Stomach (tissue), 9 donors: ENCODE measurements around the gene SPPL2C. TPM values are rescaled to one million over a fixed set of nuclear protein-coding genes. Genes with fewer than 3 reads are reported as not detected.

Experiments used
- DNase-seq, 2 donors: peaks; one replicate each; pipeline versions ENCODE4 v3.0.0 to v3.0.0-alpha.2; 2013 to 2019
- H3K27ac ChIP-seq, 5 donors: fragments of 200-600 bp in 4 of 5; sonication (generic) in 4 of 5; one replicate each; pipeline ENCODE4 v1.5.1; 2013 to 2019; ENCODE audit warnings: mild to moderate bottlenecking in 1 of 5, moderate library complexity in 1 of 5
- H3K27me3 ChIP-seq, 3 donors: fragments of 200-600 bp; sonication (generic); one replicate each; pipeline ENCODE4 v1.5.1; 2017 to 2019; ENCODE audit warnings: mixed run types in 1 of 3
- H3K36me3 ChIP-seq, 4 donors: fragments of 200-600 bp; sonication (generic); 1 replicate in 3 of 4; 2 replicates in 1 of 4; pipeline ENCODE4 v1.5.1; 2016 to 2019
- H3K4me1 ChIP-seq, 4 donors: fragments of 200-600 bp; sonication (generic); one replicate each; pipeline ENCODE4 v1.5.1; 2016 to 2019
- H3K4me3 ChIP-seq, 4 donors: fragments of 200-600 bp; sonication (generic) in 3 of 4; one replicate each; pipeline ENCODE4 v1.5.1; 2016 to 2019; ENCODE audit warnings: mild to moderate bottlenecking in 1 of 4
- H3K9me3 ChIP-seq, 4 donors: fragments of 200-600 bp; sonication (generic); one replicate each; pipeline ENCODE4 v1.5.1; 2016 to 2019
- EP300 ChIP-seq: sonication (generic); formaldehyde crosslinking; IDR thresholded peaks from one replicate; pipeline ENCODE4 v1.6.1; 2017; ENCODE audit warnings: antibody characterized with exemption
- POLR2A ChIP-seq, 4 donors: fragments of 450-650 bp; IDR thresholded peaks; one replicate each; pipeline ENCODE4 v1.6.1; 2016; ENCODE audit warnings: antibody characterized with exemption in 4 of 4, control low read depth in 2 of 4, mild to moderate bottlenecking in 1 of 4, moderate library complexity in 1 of 4
- POLR2AphosphoS5 ChIP-seq, 3 donors: sonication (generic); formaldehyde crosslinking; IDR thresholded peaks; one replicate each; pipeline ENCODE4 v1.6.1; 2016; ENCODE audit warnings: antibody characterized with exemption in 3 of 3
- WGBS, 5 donors: extraction: QIAGEN DNeasy Blood & Tissue Kit in 3 of 5; methylation state at CpG; one replicate each; pipeline versions ENCODE4 v1.1.5 to v1.1.7; 2013 to 2018; 5-methylcytosine and 5-hydroxymethylcytosine counted together
- intact Hi-C: fragments of 100-400 bp; cut with DNase I; formaldehyde crosslinking; loops from one replicate; pipeline ENCODE4 v1.15.1; 2023; ENCODE audit warnings: low total_unique reads
- polyA plus RNA-seq, 3 donors: library from polyadenylated mRNA; stranded (reverse); fragments of 200-250 nt; gene quantifications; one replicate each; pipeline ENCODE4 v1.2.3, GENCODE V29; 2013
- total RNA-seq, 5 donors: library from RNA; depleted of rRNA; stranded (reverse); fragments of >200 nt; gene quantifications; one replicate each; pipeline versions ENCODE4 v1.1.0 to v1.2.3, GENCODE V29; 2014 to 2016
- TF ChIP-seq, protein P1 (sequence below), 7 experiments: fragments of 450-650 bp in 4 of 7; fragments of 200-600 bp in 3 of 7; sonication (generic) in 3 of 7; IDR thresholded peaks; one replicate each; pipeline ENCODE4 v1.5.1; 2016 to 2019; ENCODE audit warnings: antibody characterized with exemption in 7 of 7, control low read depth in 2 of 7, mild to moderate bottlenecking in 1 of 7
- donor health status: healthy with polysubstance abuse.
- donor health status: Bipolar disorder and iron deficiency.
- donor health status: healthy.

The SPPL2C gene
- total and polyA plus RNA-seq, 8 donors = not detected

DNA sequence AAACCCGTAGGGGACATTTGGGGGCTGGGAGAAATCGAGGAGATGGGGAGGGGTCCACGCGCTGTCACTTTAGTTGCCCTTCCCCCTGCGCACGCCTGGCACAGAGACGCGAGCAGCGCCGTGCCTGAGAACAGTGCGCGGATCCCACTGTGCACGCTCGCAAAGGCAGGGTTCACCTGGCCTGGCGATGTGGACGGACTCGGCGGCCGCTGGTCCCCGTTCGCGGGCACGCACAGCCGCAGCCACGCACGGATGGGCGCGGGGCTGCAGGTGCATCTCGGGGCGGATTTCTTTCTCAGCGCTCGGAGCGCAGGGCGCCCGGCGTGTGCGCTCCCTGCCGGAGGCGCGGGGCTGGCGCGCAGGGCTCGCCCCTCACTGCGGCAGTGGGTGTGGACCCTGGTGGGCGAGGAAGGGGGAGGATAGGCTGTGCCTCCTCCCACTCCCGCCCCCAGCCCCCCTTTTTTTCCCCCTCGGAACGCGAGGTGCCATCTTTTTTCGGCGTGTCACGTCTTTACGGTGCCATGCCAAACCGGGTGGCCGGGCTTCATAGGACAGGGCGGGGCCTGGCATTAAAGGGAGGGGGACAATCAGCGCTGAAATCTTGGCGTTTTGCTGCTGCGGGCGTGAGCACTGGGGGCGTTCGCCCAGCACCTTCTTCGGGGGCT, 50.8 kb downstream of the SPPL2C start:
- peak in 1 of 2 donors; percentile 64 for DNase-seq
- no peak overlapping the region for H3K27ac ChIP-seq
- H3K36me3 ChIP-seq = no peaks in the 10 kb centered on the region
- intact Hi-C loops = no loop called here
- TF ChIP-seq POLR2A (IDR thresholded peaks at IDR 0.05) (no peak), EP300 (no peak), POLR2AphosphoS5 (IDR thresholded peaks at IDR 0.05) (no peak)
- TF ChIP-seq, protein P1, sequence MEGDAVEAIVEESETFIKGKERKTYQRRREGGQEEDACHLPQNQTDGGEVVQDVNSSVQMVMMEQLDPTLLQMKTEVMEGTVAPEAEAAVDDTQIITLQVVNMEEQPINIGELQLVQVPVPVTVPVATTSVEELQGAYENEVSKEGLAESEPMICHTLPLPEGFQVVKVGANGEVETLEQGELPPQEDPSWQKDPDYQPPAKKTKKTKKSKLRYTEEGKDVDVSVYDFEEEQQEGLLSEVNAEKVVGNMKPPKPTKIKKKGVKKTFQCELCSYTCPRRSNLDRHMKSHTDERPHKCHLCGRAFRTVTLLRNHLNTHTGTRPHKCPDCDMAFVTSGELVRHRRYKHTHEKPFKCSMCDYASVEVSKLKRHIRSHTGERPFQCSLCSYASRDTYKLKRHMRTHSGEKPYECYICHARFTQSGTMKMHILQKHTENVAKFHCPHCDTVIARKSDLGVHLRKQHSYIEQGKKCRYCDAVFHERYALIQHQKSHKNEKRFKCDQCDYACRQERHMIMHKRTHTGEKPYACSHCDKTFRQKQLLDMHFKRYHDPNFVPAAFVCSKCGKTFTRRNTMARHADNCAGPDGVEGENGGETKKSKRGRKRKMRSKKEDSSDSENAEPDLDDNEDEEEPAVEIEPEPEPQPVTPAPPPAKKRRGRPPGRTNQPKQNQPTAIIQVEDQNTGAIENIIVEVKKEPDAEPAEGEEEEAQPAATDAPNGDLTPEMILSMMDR (IDR thresholded peaks at IDR 0.05) = no peak
- H3K4me3 ChIP-seq = peak overlapping the region; percentile 57 to 98 (median 80)
- 0 to 1% (median 1%) methylated on average over 40 to 63 of the region's 63 CpGs for WGBS, 5 donors
- peaks cover 10 to 64% (median 51%) of the 10 kb centered on the region in 3 donors for H3K27me3 ChIP-seq
- H3K4me1 ChIP-seq = peaks cover 25 to 34% (median 32%) of the 10 kb centered on the region in 4 donors
- H3K9me3 ChIP-seq = no peaks in the 10 kb centered on the region

DNA sequence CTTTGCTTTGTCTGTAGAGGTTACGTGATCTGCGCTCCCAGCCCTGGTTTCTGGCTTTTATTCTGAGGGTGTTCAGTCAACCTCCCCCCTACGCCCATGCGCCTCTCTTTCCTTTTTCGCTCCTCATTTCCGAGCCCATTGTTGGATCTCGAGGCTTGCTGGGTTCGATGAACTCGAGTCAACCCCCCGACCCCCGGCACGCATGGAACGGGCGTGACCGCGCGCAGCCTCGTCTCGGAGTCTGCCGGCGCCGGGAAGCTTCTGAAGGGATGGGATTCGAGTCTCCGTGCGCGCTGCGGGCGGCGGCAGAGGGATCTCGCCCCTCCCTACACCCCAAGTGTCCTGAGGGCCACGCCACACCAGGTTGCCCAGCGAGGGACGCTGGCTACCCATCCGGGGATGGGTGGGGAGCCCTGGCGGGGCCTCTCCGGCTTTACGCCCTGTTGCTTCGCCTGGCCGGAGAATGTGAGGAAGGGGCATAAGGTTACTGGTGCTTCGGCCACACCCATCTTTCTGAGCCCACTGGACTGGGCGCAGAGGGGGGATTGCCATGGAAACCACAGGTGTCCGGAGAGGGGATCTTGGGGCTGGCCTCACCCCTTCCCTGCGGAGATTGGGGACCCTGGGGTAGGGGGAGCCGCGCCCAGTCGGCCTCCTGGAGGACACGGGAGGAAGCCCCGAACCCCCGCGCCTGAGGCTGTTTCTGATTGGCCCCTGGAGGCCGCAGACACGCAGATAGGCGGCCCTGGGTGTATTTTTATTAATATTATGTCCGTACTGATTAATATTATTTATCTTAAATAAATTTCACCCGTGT, 51.5 kb downstream of the SPPL2C start:
- H3K27me3 ChIP-seq = peaks cover 10 to 66% (median 51%) of the 10 kb centered on the region in 3 donors
- TF ChIP-seq, protein P1 (IDR thresholded peaks at IDR 0.05) = no peak
- TF ChIP-seq POLR2A (IDR thresholded peaks at IDR 0.05) (no peak), POLR2AphosphoS5 (IDR thresholded peaks at IDR 0.05) (no peak), EP300 (no peak)
- 5 to 7% (median 6%) methylated on average over 42 to 55 of the region's 55 CpGs for WGBS, 5 donors
- no peaks in the 10 kb centered on the region for H3K36me3 ChIP-seq
- no peaks in the 10 kb centered on the region for H3K9me3 ChIP-seq
- intact Hi-C loops = no loop called here
- DNase-seq = peak in 1 of 2 donors; percentile 32
- no peak overlapping the region for H3K27ac ChIP-seq
- peaks cover 25 to 34% (median 32%) of the 10 kb centered on the region in 4 donors for H3K4me1 ChIP-seq
- H3K4me3 ChIP-seq = peak overlapping the region in 3 of 4 donors; percentile 69 to 98 (median 91)

Other genes with a start within 250 kb of the SPPL2C start
- gene CRHR1, start 60.6 kb upstream of the SPPL2C start, total RNA-seq = not detected
- not detected for gene CRHR1, start 60.6 kb upstream of the SPPL2C start, polyA plus RNA-seq
- gene MAPT, start 49.7 kb downstream of the SPPL2C start, total RNA-seq = 1 to 10 TPM in 3 of 5 donors, under 1 TPM in 1, not detected in 1; 0.72 to 3.5 (median 1.9) TPM
- 1 to 10 TPM in 2 of 3 donors, under 1 TPM in 1; 0.44 to 4.1 (median 1.2) TPM for gene MAPT, start 49.7 kb downstream of the SPPL2C start, polyA plus RNA-seq
- gene STH, start 154.4 kb downstream of the SPPL2C start, total RNA-seq = not detected
- not detected for gene STH, start 154.4 kb downstream of the SPPL2C start, polyA plus RNA-seq